Spleen (tissue), 11 donors: ENCODE data around the gene UBL5. TPM values are rescaled to one million over a fixed set of nuclear protein-coding genes. Genes with fewer than 3 reads are reported as not detected.
A peak's percentile ranks its signal among the peaks of the same experiment; 100 is the strongest.

ENCODE experiments used
- DNase-seq: peaks from one replicate; pipeline ENCODE4 v3.0.0-alpha.2; 2020
- H3K27ac ChIP-seq, 8 donors: fragments of 200-600 bp; sonication (generic) in 7 of 8; 1 replicate in 4 of 8; 2 replicates in 4 of 8; pipeline versions ENCODE4 v1.5.0 to v1.8.0; 2016 to 2021; ENCODE audit warnings: inconsistent platforms in 4 of 8, mild to moderate bottlenecking in 4 of 8, moderate library complexity in 1 of 8
- H3K27me3 ChIP-seq, 7 donors: fragments of 200-600 bp; sonication (generic) in 6 of 7; replicated peaks in 1 of 7; 1 replicate in 4 of 7; 2 replicates in 3 of 7; pipeline versions ENCODE4 v1.5.0 to v1.8.0; 2016 to 2021; ENCODE audit warnings: inconsistent platforms in 3 of 7, mild to moderate bottlenecking in 1 of 7
- H3K36me3 ChIP-seq, 6 donors: fragments of 200-600 bp; sonication (generic) in 5 of 6; 1 replicate in 4 of 6; 2 replicates in 2 of 6; pipeline versions ENCODE4 v1.5.0 to v1.8.0; 2016 to 2021; ENCODE audit warnings: inconsistent platforms in 2 of 6
- H3K4me1 ChIP-seq, 6 donors: fragments of 200-600 bp; sonication (generic) in 5 of 6; 1 replicate in 3 of 6; 2 replicates in 3 of 6; pipeline versions ENCODE4 v1.5.0 to v1.8.0; 2016 to 2021; ENCODE audit warnings: inconsistent platforms in 3 of 6
- H3K4me3 ChIP-seq, 8 donors: fragments of 200-600 bp; sonication (generic) in 7 of 8; 1 replicate in 4 of 8; 2 replicates in 4 of 8; pipeline versions ENCODE4 v1.5.0 to v1.8.0; 2016 to 2021; ENCODE audit warnings: inconsistent platforms in 4 of 8, mild to moderate bottlenecking in 4 of 8, moderate library complexity in 2 of 8
- H3K9me3 ChIP-seq, 8 donors: fragments of 200-600 bp; sonication (generic) in 7 of 8; 1 replicate in 4 of 8; 2 replicates in 4 of 8; pipeline versions ENCODE4 v1.5.0 to v1.8.0; 2016 to 2021; ENCODE audit warnings: inconsistent platforms in 4 of 8
- CTCF ChIP-seq, 11 experiments: fragments of 200-600 bp in 7 of 11; fragments of 450-650 bp in 4 of 11; sonication (generic) in 4 of 11; IDR thresholded peaks in 8 of 11; conservative IDR thresholded peaks in 3 of 11; 1 replicate in 7 of 11; 2 replicates in 4 of 11; pipeline versions ENCODE4 v1.4.0 to v1.8.0; 2016 to 2021; ENCODE audit warnings: antibody characterized with exemption in 11 of 11, inconsistent platforms in 4 of 11, mild to moderate bottlenecking in 1 of 11
- POLR2A ChIP-seq, 3 donors: fragments of 450-650 bp; IDR thresholded peaks; one replicate each; pipeline ENCODE4 v1.5.1; 2017; ENCODE audit warnings: antibody characterized with exemption in 3 of 3, mild to moderate bottlenecking in 1 of 3
- POLR2AphosphoS5 ChIP-seq, 3 donors: sonication (generic); formaldehyde crosslinking; IDR thresholded peaks; one replicate each; pipeline ENCODE4 v1.5.1; 2017; ENCODE audit warnings: antibody characterized with exemption in 3 of 3
- WGBS, 5 donors: extraction: QIAGEN DNeasy Blood & Tissue Kit in 3 of 5; methylation state at CpG; one replicate each; pipeline versions ENCODE4 v1.1.5 to v1.1.7; 2013 to 2018; 5-methylcytosine and 5-hydroxymethylcytosine counted together
- intact Hi-C: fragments of 100-400 bp; cut with DNase I; formaldehyde crosslinking; loops from one replicate; pipeline ENCODE4 v1.15.0; 2023; ENCODE audit warnings: low total_unique reads
- polyA plus RNA-seq, 3 donors: library from polyadenylated mRNA; stranded (reverse); fragments of 200-250 nt; gene quantifications; one replicate each; pipeline ENCODE4 v1.2.1, GENCODE V29; 2013
- total RNA-seq, 7 donors: library from RNA; depleted of rRNA in 3 of 7; stranded (reverse); fragments of >200 nt in 3 of 7; fragmentation: NEBNext Ultra II Directional in 4 of 7; extraction: Animal tissue kit (Norgen Biotek cat#: 25700) in 4 of 7; gene quantifications; one replicate each; pipeline versions ENCODE4 v1.1.0 to v1.2.1, GENCODE V29; 2016 to 2021
- donor health status: healthy with polysubstance abuse.
- donor health status: DM: no; HTN: no; CAD: no; lungs with moderate emphysema.
- donor health status: DM: no; HTN: no; CAD: no.
- donor health status: Bipolar disorder and iron deficiency.
- donor health status: healthy.
- donor health status: DM: no; HTN: no; CAD: no.
- donor health status: DM: yes; HTN: yes; CAD: no.

The UBL5 gene
- total and polyA plus RNA-seq, 10 donors = 180 to 778 (median 269) TPM

- intact Hi-C loops = loop anchor here (2.0 to 10.0 kb wide), 5 partner anchors 171 to 661 kb away; partner anchors contain the start of gene ZNF266
- Histone ChIP-seq H3K9me3 (no peaks in the 10 kb centered on the region), H3K27ac (no peak overlapping the region), H3K4me3 (no peak overlapping the region), H3K27me3 (no peaks in the 10 kb centered on the region), H3K4me1 (peaks cover 0 to 22% (median 7%) of the 10 kb centered on the region in 6 donors), H3K36me3 (no peaks in the 10 kb centered on the region)
- no peak for TF ChIP-seq CTCF (IDR thresholded peaks at IDR 0.05 in 8 of 11, conservative IDR thresholded peaks at IDR 0.05 in 3 of 11)
- DNase-seq = no peak
- 74 to 89% (median 83%) methylated on average over 5 of the region's 5 CpGs for WGBS, 5 donors
These were observed 29.8 kb upstream of the UBL5 start for GRCh38 chr19:9797871-9798270.

GRCh38 chr19:9799162-9799561, 28.6 kb upstream of the UBL5 start:
- intact Hi-C loops = loop anchor here (5.0 to 10.0 kb wide), 4 partner anchors 364 to 662 kb away; partner anchors contain the start of gene ZNF266
- Histone ChIP-seq H3K27me3 (no peaks in the 10 kb centered on the region), H3K36me3 (no peaks in the 10 kb centered on the region)

GRCh38 chr19:9801976-9802375, 25.7 kb upstream of the UBL5 start:
- no peak overlapping the region for H3K27ac ChIP-seq
- H3K36me3 ChIP-seq = peaks cover 0 to 17% (median 6%) of the 10 kb centered on the region in 6 donors
- H3K4me1 ChIP-seq = peaks cover 0 to 7% (median 0%) of the 10 kb centered on the region in 6 donors
- no peaks in the 10 kb centered on the region for H3K27me3 ChIP-seq
- TF ChIP-seq POLR2AphosphoS5 (IDR thresholded peaks at IDR 0.05) (no peak), CTCF (IDR thresholded peaks at IDR 0.05 in 8 of 11, conservative IDR thresholded peaks at IDR 0.05 in 3 of 11) (no peak), POLR2A (IDR thresholded peaks at IDR 0.05) (no peak)
- WGBS, 5 donors = 90 to 94% (median 92%) methylated on average over 10 of the region's 10 CpGs
- no peak overlapping the region for H3K4me3 ChIP-seq
- H3K9me3 ChIP-seq = no peaks in the 10 kb centered on the region
- DNase-seq = no peak
- intact Hi-C loops = no loop called here

More at GRCh38 chr19:9799162-9799561, 28.6 kb upstream of the UBL5 start:
- TF ChIP-seq CTCF (IDR thresholded peaks at IDR 0.05 in 8 of 11, conservative IDR thresholded peaks at IDR 0.05 in 3 of 11) = no peak
- no peak for TF ChIP-seq POLR2A (IDR thresholded peaks at IDR 0.05)
- no peak for TF ChIP-seq POLR2AphosphoS5 (IDR thresholded peaks at IDR 0.05)
- Histone ChIP-seq H3K9me3 (no peaks in the 10 kb centered on the region), H3K4me3 (no peak overlapping the region), H3K4me1 (peaks cover 0 to 17% (median 7%) of the 10 kb centered on the region in 6 donors), H3K27ac (no peak overlapping the region)
- peak; percentile 11 for DNase-seq

- intact Hi-C loops = no loop called here
- WGBS, 5 donors = 88 to 96% (median 90%) methylated on average over 3 of the region's 3 CpGs
- TF ChIP-seq POLR2A (IDR thresholded peaks at IDR 0.05) (no peak), POLR2AphosphoS5 (IDR thresholded peaks at IDR 0.05) (no peak), CTCF (IDR thresholded peaks at IDR 0.05 in 8 of 11, conservative IDR thresholded peaks at IDR 0.05 in 3 of 11) (no peak)
- H3K27ac ChIP-seq = peak overlapping the region in 1 of 8 donors; percentile 10
- DNase-seq = no peak
- H3K4me1 ChIP-seq = peaks cover 0 to 15% (median 0%) of the 10 kb centered on the region in 6 donors
- H3K27me3 ChIP-seq = no peaks in the 10 kb centered on the region
- H3K9me3 ChIP-seq = no peaks in the 10 kb centered on the region
- H3K36me3 ChIP-seq = peaks cover 0 to 62% (median 37%) of the 10 kb centered on the region in 6 donors
- no peak overlapping the region for H3K4me3 ChIP-seq
These were observed 20.9 kb upstream of the UBL5 start for GRCh38 chr19:9806803-9807202.
